Measurements from ENCODE around the gene GPATCH8.

Gene GPATCH8

DNA sequence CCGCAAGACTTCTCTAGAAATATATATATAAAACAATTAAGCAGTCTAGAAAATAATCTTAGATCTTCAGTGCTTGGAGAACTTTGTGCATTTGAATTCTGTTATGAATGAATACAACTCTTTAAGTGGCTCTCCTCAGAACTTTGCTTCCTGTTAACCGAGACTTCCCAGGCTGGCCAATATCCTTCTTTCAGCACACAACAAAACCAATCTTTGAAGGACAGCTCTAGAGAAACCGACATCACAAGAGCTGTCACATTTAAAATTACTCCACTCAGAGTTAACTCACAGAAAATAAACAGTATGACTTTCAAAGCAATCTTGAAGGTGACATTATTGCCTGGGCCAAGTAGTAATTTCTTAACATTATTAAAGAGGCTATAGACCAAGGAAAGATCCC, 64.0 kb downstream of the GPATCH8 start:
- ATAC-seq (no peak), DNase-seq (ENCODE audit: low spot score in 2 of 2) (no peak)
- Mint-ChIP-seq H3K4me1 (peaks cover 20% of the 10 kb centered on the region), H3K9me3 (no peaks in the 10 kb centered on the region), H3K27ac (peak overlapping the region; percentile 78), H3K36me3 (peaks cover 29% of the 10 kb centered on the region), H3K4me3 (peak overlapping the region; percentile 3)

DNA sequence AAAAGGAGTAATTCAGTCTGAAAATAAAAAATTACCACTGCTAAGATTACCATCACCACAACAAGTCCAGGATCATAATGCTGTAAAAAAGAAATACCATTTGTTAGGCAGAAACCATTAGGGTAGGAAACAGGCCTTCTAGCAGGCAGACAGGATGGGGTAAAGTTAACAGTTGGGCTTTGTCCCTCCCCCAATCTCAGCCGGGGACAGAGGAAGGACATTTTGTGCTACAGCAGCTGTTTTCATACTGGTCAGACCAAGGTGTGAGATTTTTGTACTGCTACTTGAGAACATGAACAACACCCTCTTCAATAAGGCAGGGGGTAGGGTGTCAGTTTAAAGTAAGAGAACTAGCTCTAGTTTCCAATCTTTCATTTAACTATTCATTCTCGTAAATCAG, 64.6 kb downstream of the GPATCH8 start:
- Mint-ChIP-seq H3K36me3 (peaks cover 35% of the 10 kb centered on the region), H3K9me3 (no peaks in the 10 kb centered on the region), H3K27ac (peak overlapping the region; percentile 78), H3K4me1 (peaks cover 20% of the 10 kb centered on the region), H3K4me3 (peak overlapping the region; percentile 3)
- peak in 1 of 2 donors; percentile 52 for DNase-seq (ENCODE audit: low spot score in 2 of 2)
- peak; percentile 76 for ATAC-seq

DNA sequence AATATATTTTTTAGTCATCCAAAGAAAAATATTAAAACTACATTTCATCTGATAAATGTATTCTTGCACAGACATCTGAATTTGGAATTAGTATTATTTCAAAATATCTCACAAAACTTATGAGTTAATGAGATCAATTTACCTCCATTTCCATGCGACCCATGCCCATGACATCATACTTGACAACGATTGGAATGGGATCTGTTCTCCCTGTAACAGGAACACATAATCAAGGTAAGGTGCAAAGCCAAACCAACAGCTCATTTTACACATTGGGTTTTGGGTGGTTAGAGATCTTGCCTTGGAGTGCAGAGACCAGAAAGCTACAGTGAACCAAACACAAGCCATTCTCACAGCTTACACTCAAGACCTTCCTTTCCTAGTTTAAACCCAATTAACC, 66.9 kb downstream of the GPATCH8 start:
- ATAC-seq = no peak
- no peak for DNase-seq (ENCODE audit: low spot score in 2 of 2)
- Mint-ChIP-seq H3K27ac (no peak overlapping the region), H3K36me3 (peaks cover 58% of the 10 kb centered on the region), H3K4me3 (no peak overlapping the region), H3K9me3 (no peaks in the 10 kb centered on the region), H3K4me1 (peaks cover 29% of the 10 kb centered on the region)

DNA sequence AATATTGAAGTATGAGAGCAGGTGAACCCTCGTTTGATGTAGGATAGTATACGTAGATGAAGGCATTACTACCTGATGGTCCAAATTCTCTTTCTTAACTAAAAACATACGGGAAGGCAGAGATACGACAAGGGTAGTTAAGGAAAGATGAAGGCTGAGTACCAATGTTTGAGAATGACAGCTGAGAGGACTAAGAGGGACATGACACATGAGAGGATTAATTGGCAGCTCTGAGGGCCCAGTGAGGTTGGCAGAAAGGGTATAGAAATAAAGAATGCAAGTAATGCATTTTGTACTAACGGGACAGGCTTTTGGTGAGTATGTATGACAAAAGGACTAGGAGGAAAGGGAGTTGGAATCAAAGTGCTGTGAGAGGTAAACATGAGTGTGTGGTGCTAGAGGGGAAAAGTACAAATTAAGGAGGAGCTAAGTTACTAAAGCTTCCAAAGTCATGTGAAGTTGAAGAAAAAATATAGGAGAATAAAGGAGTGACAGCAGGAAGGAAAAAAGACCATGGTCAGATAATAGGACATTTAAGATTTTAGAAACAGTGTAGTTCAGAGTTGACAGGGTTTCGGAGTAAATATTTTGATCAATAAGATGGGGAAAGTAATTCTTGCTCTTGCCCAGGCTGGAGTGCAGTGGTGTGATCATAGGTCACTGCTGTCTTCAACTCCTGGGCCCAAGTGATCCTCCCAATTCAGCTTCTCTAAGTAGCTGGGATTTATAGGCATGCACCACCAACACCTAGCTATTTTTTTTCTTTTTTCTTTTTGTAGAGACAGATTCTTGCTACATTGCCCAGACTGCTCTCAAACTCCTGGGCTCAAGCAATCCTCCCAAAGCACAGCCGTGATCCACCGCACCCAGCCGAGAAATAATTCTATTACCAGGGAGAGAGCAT, 70.7 kb downstream of the GPATCH8 start:
- no peak for DNase-seq (ENCODE audit: low spot score in 2 of 2)
- Mint-ChIP-seq H3K27ac (no peak overlapping the region), H3K4me1 (peaks cover 9% of the 10 kb centered on the region)

DNA sequence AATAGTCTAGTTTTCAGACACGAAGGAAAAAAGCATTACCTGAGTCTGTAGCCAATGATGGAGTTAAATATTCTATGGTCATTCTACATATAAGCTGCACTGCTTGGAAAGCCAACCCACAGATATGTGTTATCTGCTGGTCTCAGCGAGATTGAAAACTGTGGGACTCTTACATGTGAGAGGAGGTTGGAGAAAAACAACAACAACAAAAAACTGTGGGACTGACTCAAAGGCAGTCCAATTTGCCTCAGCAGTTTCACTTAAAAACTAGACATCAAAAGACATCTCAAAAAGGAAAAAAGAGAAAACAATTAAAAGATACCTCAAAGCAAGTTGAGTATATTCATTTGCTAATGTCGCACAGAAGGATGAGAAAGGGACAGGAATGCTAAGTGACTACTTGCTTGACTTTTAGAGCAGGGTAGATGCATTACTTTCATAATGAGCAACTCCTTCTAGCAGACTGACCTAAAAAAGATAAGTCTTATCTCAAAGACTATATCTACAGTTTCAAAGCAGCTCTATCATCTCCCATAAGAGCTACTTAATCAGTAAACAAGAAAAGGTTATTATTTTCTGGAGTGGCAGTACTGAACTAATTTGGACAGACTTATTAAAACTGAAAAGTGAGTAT, 78.3 kb downstream of the GPATCH8 start:
- Mint-ChIP-seq H3K9me3 (no peaks in the 10 kb centered on the region), H3K4me3 (no peak overlapping the region), H3K27ac (peak overlapping the region; percentile 48), H3K4me1 (peaks cover 14% of the 10 kb centered on the region), H3K36me3 (peaks cover 88% of the 10 kb centered on the region)
- ATAC-seq (peak; percentile 74), DNase-seq (ENCODE audit: low spot score in 2 of 2) (no peak)

More for the DNA sequence above, 70.7 kb downstream of the GPATCH8 start:
- H3K9me3 Mint-ChIP-seq = no peaks in the 10 kb centered on the region
- H3K4me3 Mint-ChIP-seq = no peak overlapping the region
- ATAC-seq = no peak
- H3K36me3 Mint-ChIP-seq = peaks cover 89% of the 10 kb centered on the region

DNA sequence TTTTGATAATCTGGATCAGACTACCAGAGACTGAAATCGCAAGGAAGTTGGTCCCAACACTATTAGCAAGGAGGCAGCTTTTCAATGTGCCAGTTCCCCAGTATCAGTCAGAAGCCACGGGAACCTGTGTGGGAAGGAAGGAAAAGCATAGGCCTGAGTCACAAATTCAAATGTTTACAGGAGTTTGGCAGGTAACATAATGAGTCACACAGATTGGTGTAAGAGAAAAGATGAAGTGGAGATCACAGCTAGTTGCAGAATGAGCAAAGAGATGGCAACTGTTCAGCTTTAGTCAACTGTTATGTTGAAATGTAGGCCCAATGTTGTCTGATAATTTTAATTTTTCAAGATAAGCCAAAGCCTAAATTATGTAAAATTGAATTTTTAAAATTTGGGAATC, 85.7 kb downstream of the GPATCH8 start:
- H3K4me1 Mint-ChIP-seq = peaks cover 10% of the 10 kb centered on the region
- peak overlapping the region; percentile 77 for H3K27ac Mint-ChIP-seq
- no peak overlapping the region for H3K4me3 Mint-ChIP-seq
- no peaks in the 10 kb centered on the region for H3K9me3 Mint-ChIP-seq
- peaks cover 96% of the 10 kb centered on the region for H3K36me3 Mint-ChIP-seq
- ATAC-seq (peak; percentile 86), DNase-seq (ENCODE audit: low spot score in 2 of 2) (no peak)

DNA sequence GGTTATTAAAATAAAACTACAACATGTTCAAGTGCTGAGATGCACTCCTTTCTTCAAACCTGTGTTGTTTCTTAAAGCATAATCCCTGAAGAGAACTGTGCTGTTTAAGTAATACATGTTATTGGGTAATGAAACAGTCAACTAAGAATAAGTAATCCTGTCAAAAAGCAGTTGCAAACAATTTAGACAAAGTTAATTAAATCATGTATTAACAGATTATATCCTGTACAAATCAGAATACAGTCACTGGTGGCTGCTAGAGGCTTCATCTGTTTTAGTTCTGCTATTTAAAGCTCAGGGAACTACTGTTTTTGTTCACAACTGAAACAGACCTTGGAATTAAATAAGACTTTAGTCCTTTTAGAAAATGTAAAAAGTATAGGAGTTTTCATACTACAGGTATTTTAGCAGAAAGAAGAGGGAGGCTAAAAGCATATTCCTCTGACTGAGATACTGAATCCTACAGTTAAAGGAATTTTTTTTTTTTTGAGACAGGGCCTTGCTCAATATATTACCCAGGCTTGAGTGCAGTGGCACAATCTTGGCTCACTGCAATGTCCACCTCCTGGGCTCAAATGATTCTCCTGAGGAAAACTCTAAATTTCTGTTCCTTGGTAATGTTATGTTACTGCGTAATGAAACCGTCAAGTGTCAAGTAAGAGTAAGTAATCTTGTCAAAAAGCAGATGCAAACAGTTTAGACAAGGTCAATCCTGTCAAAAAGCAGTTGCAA, 86.5 kb downstream of the GPATCH8 start:
- H3K9me3 Mint-ChIP-seq = no peaks in the 10 kb centered on the region
- H3K27ac Mint-ChIP-seq = no peak overlapping the region
- DNase-seq (ENCODE audit: low spot score in 2 of 2) (no peak), ATAC-seq (no peak)
- H3K36me3 Mint-ChIP-seq = peaks cover 89% of the 10 kb centered on the region
- H3K4me3 Mint-ChIP-seq = no peak overlapping the region
- peaks cover 10% of the 10 kb centered on the region for H3K4me1 Mint-ChIP-seq

DNA sequence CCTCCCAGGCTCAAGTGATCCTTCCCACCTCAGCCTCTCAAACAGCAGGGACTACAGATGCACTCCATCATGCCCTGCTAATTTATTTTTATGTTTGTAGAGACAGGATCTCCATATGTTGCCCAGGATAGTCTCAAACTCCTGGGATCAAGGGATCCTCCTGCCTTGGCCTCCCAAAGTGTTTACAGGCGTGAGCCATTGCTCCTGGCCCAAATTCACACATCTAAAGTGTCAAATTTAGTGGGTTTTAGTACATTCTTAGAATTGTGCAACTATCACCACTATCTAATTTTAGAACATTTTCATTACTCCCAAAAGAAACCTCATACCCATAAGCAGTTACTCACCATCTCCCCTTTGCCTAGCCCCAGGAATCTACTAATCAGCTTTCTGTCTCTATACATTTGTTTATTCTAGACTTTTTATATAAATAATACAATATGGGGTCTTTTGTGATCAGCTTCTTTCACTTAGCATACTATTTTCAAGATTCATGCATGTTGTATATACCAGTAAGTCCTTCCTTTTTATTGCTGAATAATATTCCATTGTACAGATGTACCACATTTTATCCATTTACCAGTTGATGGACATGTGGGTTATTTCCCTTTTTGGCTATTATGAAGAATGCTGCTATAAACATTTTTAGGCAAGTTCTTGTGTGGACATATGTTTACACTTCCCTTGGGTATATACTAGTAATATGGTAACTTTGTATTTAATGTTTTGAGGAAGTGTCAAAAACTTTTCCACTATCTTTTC, 88.6 kb downstream of the GPATCH8 start:
- no peak for DNase-seq (ENCODE audit: low spot score in 2 of 2)
- H3K4me1 Mint-ChIP-seq = peaks cover 10% of the 10 kb centered on the region
- H3K36me3 Mint-ChIP-seq = peaks cover 68% of the 10 kb centered on the region
- ATAC-seq = no peak
- no peak overlapping the region for H3K4me3 Mint-ChIP-seq
- H3K27ac Mint-ChIP-seq = no peak overlapping the region
- no peaks in the 10 kb centered on the region for H3K9me3 Mint-ChIP-seq

DNA sequence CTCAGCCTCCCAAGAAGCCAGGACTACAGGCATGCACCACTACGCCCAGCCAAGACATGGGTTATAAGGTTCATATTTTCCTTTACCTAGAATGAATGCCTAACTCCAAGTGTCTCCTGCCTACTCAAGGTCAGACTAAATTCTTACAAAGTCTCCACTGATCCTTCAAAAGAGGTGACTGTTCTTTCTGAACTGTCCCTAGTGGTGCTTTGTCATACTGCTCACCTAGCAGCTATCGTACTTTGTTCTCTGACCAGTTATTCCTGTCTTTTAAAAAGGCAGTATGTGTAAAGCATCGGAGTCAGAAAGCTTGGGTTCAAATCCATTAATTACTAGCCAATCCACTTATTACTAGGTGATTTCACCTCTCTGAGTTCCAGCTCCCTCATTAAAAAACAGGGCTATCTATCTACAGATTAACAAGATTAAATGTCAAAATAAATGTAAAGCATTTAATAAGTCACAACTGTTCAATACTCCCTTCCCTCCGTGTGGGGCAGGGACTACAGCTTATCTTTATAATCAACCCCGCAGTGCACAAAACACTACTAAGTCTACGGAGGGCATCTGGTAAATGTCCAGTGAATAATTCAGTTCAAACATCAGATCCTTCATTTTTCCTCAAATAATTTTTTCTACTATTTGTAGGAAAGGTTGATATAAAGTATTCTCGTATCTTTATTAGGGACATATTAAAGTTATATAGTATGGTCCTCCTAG, 93.7 kb downstream of the GPATCH8 start:
- ATAC-seq = no peak
- Mint-ChIP-seq H3K4me1 (no peaks in the 10 kb centered on the region), H3K27ac (peak overlapping the region; percentile 33), H3K4me3 (no peak overlapping the region), H3K36me3 (peaks cover 55% of the 10 kb centered on the region), H3K9me3 (no peaks in the 10 kb centered on the region)
- no peak for DNase-seq (ENCODE audit: low spot score in 2 of 2)

DNA sequence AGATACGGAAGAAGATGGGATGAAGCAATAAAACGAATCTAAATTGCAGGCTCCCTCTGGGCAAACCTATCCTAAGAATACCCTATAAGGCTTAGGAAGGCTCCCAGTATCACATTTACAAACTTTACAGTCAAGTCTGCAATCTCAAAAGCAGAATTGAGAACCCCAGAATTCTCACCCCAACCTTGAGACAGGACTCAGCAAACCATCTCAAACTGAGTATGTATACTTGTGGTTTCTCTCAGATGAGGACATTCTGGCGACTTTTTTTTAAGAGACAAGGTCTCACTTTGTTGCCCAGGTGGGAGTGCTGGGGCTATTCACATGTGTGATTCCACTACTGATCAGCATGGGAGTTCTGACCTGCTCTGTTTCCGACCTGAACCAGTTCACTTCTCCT, 94.4 kb downstream of the GPATCH8 start:
- Mint-ChIP-seq H3K27ac (peak overlapping the region; percentile 33), H3K4me1 (no peaks in the 10 kb centered on the region), H3K9me3 (no peaks in the 10 kb centered on the region), H3K36me3 (peaks cover 57% of the 10 kb centered on the region), H3K4me3 (no peak overlapping the region)
- no peak for ATAC-seq
- no peak for DNase-seq (ENCODE audit: low spot score in 2 of 2)

DNA sequence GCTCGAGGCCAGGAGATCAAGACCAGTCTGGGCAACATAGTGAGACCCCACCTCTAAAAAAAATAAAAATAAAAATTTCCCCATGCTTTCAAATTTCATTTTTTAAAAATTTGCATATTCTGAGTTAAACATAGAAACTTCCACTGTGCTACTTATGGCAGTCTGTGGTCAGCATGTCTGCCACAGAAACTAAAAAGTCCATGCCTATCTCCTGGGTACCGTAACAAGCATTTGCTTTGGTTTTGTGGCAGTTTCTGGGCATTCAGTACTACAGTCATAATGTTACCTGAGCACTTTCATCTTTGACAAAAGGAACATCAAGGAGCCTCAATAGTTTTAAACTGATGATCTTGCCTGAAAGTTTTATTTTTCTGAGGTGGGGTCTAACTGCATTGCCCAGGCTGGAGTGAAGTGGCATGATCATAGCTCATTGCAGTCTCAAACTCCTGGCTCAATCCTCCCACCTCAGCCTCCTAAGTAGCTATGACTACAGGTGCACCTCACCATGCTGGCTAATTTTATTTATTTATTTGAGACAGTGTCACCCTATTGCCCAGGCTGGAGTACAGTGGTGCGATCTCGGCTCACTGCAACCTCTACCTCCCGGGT, 100.5 kb downstream of the GPATCH8 start:
- H3K36me3 Mint-ChIP-seq = peaks cover 98% of the 10 kb centered on the region
- peak; percentile 82 for ATAC-seq
- no peaks in the 10 kb centered on the region for H3K9me3 Mint-ChIP-seq
- peak in 1 of 2 donors; percentile 47 for DNase-seq (ENCODE audit: low spot score in 2 of 2)
- H3K4me1 Mint-ChIP-seq = peaks cover 16% of the 10 kb centered on the region
- peak overlapping the region; percentile 40 for H3K27ac Mint-ChIP-seq
- H3K4me3 Mint-ChIP-seq = no peak overlapping the region

DNA sequence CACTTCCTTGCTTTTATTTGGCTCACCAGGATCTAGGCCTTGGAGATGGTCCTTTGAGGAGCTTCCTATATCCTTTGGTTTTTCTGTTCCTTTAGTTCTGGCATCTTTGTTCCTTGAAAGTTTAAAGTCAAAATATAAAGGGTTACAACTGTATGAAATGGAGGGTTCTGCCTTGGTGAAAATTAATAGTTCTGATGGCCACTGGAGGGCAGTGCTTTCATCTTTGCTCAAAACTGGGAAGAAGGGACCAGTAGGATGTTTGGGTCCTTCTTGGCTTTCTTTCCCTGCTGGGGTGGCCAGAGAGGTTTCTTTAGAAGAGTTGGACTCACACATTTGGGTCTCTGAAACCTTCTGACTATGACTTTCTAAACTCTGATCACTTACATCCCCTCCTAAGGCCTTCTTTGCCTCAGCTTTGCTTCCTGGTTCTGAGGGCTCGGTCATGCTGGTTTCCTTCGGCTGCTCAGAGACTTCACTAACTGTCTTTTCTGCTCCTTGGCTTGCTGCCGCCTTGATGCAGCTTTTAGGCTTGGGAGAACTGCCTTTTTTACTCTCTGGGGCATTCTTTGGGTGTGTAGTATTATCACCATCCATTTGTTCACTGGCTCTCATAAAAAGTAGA, 102.9 kb downstream of the GPATCH8 start:
- ATAC-seq = no peak
- Mint-ChIP-seq H3K9me3 (no peaks in the 10 kb centered on the region), H3K27ac (peak overlapping the region; percentile 82), H3K4me1 (peaks cover 20% of the 10 kb centered on the region), H3K4me3 (no peak overlapping the region), H3K36me3 (peaks cover 92% of the 10 kb centered on the region)
- no peak for DNase-seq (ENCODE audit: low spot score in 2 of 2)

DNA sequence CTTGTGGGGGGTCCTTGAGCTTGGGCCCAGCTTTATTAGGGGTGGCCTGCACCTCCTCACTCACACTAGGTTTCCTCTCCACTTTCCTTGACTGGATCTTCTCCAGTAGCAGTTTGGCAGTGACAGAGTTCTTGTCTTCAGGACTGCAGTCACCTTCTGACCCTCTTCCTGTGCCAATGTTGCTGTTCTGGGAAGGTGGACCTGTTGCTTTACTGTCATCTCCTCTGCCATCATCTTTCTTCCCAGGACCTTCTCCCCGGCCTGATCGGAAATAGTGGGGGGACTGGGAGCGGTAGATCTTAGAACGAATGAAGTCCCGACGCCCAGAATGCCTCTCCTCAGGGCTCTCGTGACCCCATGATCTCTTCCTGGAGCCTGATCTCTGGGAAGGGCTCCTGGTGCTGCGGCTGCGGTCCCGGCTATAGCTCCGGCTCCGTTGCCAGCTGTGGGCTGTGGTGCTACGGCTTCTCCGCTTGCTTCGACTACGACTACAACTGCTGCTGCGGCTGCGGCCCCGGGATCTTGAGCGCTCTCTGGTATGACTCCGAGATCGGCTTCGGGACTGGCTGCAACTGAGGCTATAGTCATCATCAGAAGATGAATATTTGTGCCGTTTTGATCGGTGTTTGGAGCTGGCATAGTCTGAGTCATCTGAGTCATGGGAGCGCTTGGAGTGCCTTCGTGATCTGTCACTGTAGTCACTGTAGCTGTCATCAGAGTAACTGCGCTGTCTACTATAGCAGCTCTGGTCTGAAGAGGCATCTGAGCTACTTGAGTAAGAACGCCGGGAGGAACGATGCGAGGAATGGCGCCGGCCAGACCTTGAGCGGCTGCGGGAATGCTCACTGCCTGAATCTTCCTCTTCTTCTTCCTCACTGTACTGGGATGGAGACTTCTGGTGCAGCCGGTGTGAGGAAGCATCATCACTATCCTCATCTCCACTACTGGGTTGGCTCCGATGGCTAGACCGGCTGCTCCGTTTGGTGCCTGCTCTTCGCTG, 104.2 kb downstream of the GPATCH8 start:
- no peaks in the 10 kb centered on the region for H3K9me3 Mint-ChIP-seq
- peaks cover 87% of the 10 kb centered on the region for H3K36me3 Mint-ChIP-seq
- H3K4me3 Mint-ChIP-seq = no peak overlapping the region
- peaks cover 20% of the 10 kb centered on the region for H3K4me1 Mint-ChIP-seq
- ATAC-seq (no peak), DNase-seq (ENCODE audit: low spot score in 2 of 2) (no peak)
- peak overlapping the region; percentile 82 for H3K27ac Mint-ChIP-seq

Data from stimulated activated effector memory CD8-positive, alpha-beta T cell treated with anti-CD3 and anti-CD28 coated beads, Interleukin-12 subunit alpha, Interleukin-12 subunit beta, amount 100 ng/mL, for 72 hours (primary cell).